Uterus (tissue), 2 donors: ENCODE measurements around the gene MUSK.

Source experiments
- CTCF ChIP-seq, 4 experiments: fragments of 200-600 bp in 2 of 4; fragments of 450-650 bp in 2 of 4; sonication (generic) in 2 of 4; IDR thresholded peaks; one replicate each; pipeline ENCODE4 v1.5.1; 2016 to 2019; ENCODE audit warnings: antibody characterized with exemption in 4 of 4, mild to moderate bottlenecking in 2 of 4, moderate library complexity in 1 of 4
- POLR2A ChIP-seq, 2 donors: fragments of 450-650 bp; IDR thresholded peaks; one replicate each; pipeline ENCODE4 v1.6.1; 2016; ENCODE audit warnings: antibody characterized with exemption in 2 of 2, mild to moderate bottlenecking in 1 of 2, moderate library complexity in 1 of 2

- TF ChIP-seq POLR2A (IDR thresholded peaks at IDR 0.05) (no peak), CTCF (IDR thresholded peaks at IDR 0.05) (no peak)
Observed at GRCh38 chr9:110671849-110672248, 3.3 kb downstream of the MUSK start.
